ENCODE measurements around the gene SMIM32.

Gene SMIM32

GRCh38 chr5:136186796-136187195 is 6.2 kb downstream of the SMIM32 start:
- no peak for DNase-seq (ENCODE audit: low read depth in 2 of 2)

- no peak for DNase-seq (ENCODE audit: low read depth in 2 of 2)
These were observed 6.8 kb downstream of the SMIM32 start for GRCh38 chr5:136185974-136186665.

- DNase-seq (ENCODE audit: low read depth in 2 of 2), result no peak
These were observed 10.3 kb downstream of the SMIM32 start for GRCh38 chr5:136182618-136183017.

- no peak for DNase-seq (ENCODE audit: low read depth in 2 of 2)
These were observed 18.8 kb downstream of the SMIM32 start for GRCh38 chr5:136174021-136174659.

GRCh38 chr5:136169218-136169617 is 23.7 kb downstream of the SMIM32 start:
- no peak for DNase-seq (ENCODE audit: low read depth in 2 of 2)

GRCh38 chr5:136166909-136167308 is 26.1 kb downstream of the SMIM32 start:
- DNase-seq (ENCODE audit: low read depth in 2 of 2), result no peak

- DNase-seq (ENCODE audit: low read depth in 2 of 2), result no peak
These were observed 28.7 kb downstream of the SMIM32 start for GRCh38 chr5:136164226-136164625.

- no peak for DNase-seq (ENCODE audit: low read depth in 2 of 2)
These were observed 31.0 kb downstream of the SMIM32 start for GRCh38 chr5:136162008-136162407.

- no peak for DNase-seq (ENCODE audit: low read depth in 2 of 2)
These were observed 33.5 kb downstream of the SMIM32 start for GRCh38 chr5:136159457-136159856.

- DNase-seq (ENCODE audit: low read depth in 2 of 2), result no peak
These were observed 35.4 kb downstream of the SMIM32 start for GRCh38 chr5:136157514-136157913.

- no peak for DNase-seq (ENCODE audit: low read depth in 2 of 2)
These were observed 37.2 kb downstream of the SMIM32 start for GRCh38 chr5:136155761-136156160.

GRCh38 chr5:136155078-136155477 is 37.9 kb downstream of the SMIM32 start:
- no peak for DNase-seq (ENCODE audit: low read depth in 2 of 2)

GRCh38 chr5:136153581-136154236 is 39.3 kb downstream of the SMIM32 start:
- no peak for DNase-seq (ENCODE audit: low read depth in 2 of 2)

GRCh38 chr5:136149891-136150290 is 43.1 kb downstream of the SMIM32 start:
- DNase-seq (ENCODE audit: low read depth in 2 of 2), result no peak

- DNase-seq (ENCODE audit: low read depth in 2 of 2), result no peak
These were observed 45.3 kb downstream of the SMIM32 start for GRCh38 chr5:136147632-136148031.

- no peak for DNase-seq (ENCODE audit: low read depth in 2 of 2)
These were observed 46.8 kb downstream of the SMIM32 start for GRCh38 chr5:136146201-136146600.

GRCh38 chr5:136145030-136145429 is 47.9 kb downstream of the SMIM32 start:
- no peak for DNase-seq (ENCODE audit: low read depth in 2 of 2)

- no peak for DNase-seq (ENCODE audit: low read depth in 2 of 2)
These were observed 49.2 kb downstream of the SMIM32 start for GRCh38 chr5:136143763-136144162.

- DNase-seq (ENCODE audit: low read depth in 2 of 2), result no peak
These were observed 49.6 kb downstream of the SMIM32 start for GRCh38 chr5:136143312-136143711.

- no peak for DNase-seq (ENCODE audit: low read depth in 2 of 2)
These were observed 51.4 kb downstream of the SMIM32 start for GRCh38 chr5:136141561-136141960.
